ENCODE results near the gene TNPO1.
"Not testable (repeated sequence)": the region's sequence is repeated elsewhere in the genome, so short reads cannot be mapped to it uniquely, and the experiment has no call there.

Gene TNPO1

GRCh38 chr5:72816284-72817075 is at the start of gene TNPO1:
TNPO1 (plus strand) TSS chr5:72816661; CDS start chr5:72816738, 77 bp downstream.
- peak; percentile 89 for DNase-seq

- no peak for DNase-seq
Observed at GRCh38 chr5:72767289-72768010, 49.0 kb upstream of the TNPO1 start.

- DNase-seq: no peak
Observed at GRCh38 chr5:72770266-72770665, 46.2 kb upstream of the TNPO1 start.

GRCh38 chr5:72776684-72777083 is 39.8 kb upstream of the TNPO1 start:
- no peak for DNase-seq

GRCh38 chr5:72779520-72779919 is 36.9 kb upstream of the TNPO1 start:
- no peak for DNase-seq

GRCh38 chr5:72783354-72783753 is 33.1 kb upstream of the TNPO1 start:
- DNase-seq: no peak

GRCh38 chr5:72784129-72784528 is 32.3 kb upstream of the TNPO1 start:
- no peak for DNase-seq

- no peak for DNase-seq
Observed at GRCh38 chr5:72785801-72786200, 30.7 kb upstream of the TNPO1 start.

GRCh38 chr5:72786676-72787075 is 29.8 kb upstream of the TNPO1 start:
- DNase-seq: no peak

GRCh38 chr5:72788866-72789505 is 27.5 kb upstream of the TNPO1 start:
- no peak for DNase-seq

GRCh38 chr5:72790186-72790585 is 26.3 kb upstream of the TNPO1 start:
- no peak for DNase-seq

- DNase-seq: not testable (repeated sequence)
Observed at GRCh38 chr5:72792662-72793061, 23.8 kb upstream of the TNPO1 start.

GRCh38 chr5:72796001-72796400 is 20.5 kb upstream of the TNPO1 start:
- DNase-seq: no peak

- no peak for DNase-seq
Observed at GRCh38 chr5:72799721-72800120, 16.7 kb upstream of the TNPO1 start.

- not testable (repeated sequence) for DNase-seq
Observed at GRCh38 chr5:72808637-72809036, 7.8 kb upstream of the TNPO1 start.

GRCh38 chr5:72811849-72812248 is 4.6 kb upstream of the TNPO1 start:
- no peak for DNase-seq

- no peak for DNase-seq
Observed at GRCh38 chr5:72812488-72812887, 4.0 kb upstream of the TNPO1 start.

- DNase-seq: no peak
Observed at GRCh38 chr5:72814104-72814503, 2.4 kb upstream of the TNPO1 start.

GRCh38 chr5:72814864-72815263 is 1.6 kb upstream of the TNPO1 start:
- DNase-seq: no peak

- DNase-seq: peak; percentile 50
Observed at GRCh38 chr5:72815580-72816283, 729 bp upstream of the TNPO1 start.

GRCh38 chr5:72817076-72817481 is 618 bp downstream of the TNPO1 start:
- DNase-seq: peak; percentile 33

- DNase-seq: no peak
Observed at GRCh38 chr5:72817671-72818266, 1.3 kb downstream of the TNPO1 start.

All from CD4-positive, alpha-beta T cell treated with Interleukin-12 subunit alpha and Interleukin-12 subunit beta, for 1 hour (primary cell).